Stimulated activated CD4-positive, alpha-beta T cell treated with anti-CD3 and anti-CD28 coated beads, Interleukin-12 subunit alpha, Interleukin-12 subunit beta, amount 100 ng/mL, for 24 hours (primary cell): ENCODE results near the gene GSTA3.
A peak's percentile ranks its signal among the peaks of the same experiment; 100 is the strongest.
"Not testable (repeated sequence)": the region's sequence is repeated elsewhere in the genome, so short reads cannot be mapped to it uniquely, and the experiment has no call there.

Source experiments
- DNase-seq, 2 experiments: peaks; one replicate each; pipeline ENCODE4 v3.0.0-alpha.2; 2020; ENCODE audit warnings: low read depth in 2 of 2

GSTA3 gene

GRCh38 chr6:52914516-52914915, 5.0 kb upstream of the GSTA3 start:
- DNase-seq: no peak

DNA sequence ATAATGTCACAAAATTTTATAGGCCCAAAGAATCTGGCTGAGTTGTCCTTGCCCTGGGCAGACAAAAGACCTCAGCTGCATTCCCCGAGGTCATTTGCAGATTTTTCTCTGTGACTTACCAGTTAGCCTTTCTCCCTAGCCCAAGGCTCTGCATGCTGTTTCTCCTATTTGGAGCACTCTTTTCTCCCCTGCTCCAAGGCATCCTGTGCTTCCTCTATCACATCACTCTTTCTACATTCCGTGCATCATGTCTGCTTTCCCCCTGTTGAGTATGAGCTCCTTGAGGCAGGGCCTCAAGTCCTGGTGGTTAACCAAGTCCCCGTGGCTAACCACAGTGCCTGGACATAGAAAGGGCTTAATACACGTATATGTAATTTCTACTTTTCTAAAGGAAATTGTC, 593 bp upstream of the GSTA3 start:
- no peak for DNase-seq

GRCh38 chr6:52909131-52909530, 367 bp downstream of the GSTA3 start:
- DNase-seq: no peak

DNA sequence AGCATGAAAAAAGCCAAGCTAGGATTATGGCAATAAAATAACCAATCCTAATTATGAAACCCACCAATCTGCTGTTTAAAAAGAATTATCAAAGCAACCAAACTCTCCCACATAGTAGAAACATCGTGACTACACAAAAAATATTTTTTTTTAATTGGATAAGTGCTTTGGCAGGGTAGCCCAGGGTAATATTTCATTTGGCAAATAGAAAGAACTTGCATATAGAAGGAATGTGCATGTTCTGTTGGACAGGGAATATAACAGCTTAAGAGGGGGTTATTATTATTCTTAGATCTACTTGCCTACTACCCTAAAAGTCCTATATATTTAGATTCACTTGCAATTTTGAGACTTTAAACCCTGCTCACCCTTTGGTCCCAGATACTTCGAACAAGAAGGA, 972 bp downstream of the GSTA3 start:
- no peak for DNase-seq

DNA sequence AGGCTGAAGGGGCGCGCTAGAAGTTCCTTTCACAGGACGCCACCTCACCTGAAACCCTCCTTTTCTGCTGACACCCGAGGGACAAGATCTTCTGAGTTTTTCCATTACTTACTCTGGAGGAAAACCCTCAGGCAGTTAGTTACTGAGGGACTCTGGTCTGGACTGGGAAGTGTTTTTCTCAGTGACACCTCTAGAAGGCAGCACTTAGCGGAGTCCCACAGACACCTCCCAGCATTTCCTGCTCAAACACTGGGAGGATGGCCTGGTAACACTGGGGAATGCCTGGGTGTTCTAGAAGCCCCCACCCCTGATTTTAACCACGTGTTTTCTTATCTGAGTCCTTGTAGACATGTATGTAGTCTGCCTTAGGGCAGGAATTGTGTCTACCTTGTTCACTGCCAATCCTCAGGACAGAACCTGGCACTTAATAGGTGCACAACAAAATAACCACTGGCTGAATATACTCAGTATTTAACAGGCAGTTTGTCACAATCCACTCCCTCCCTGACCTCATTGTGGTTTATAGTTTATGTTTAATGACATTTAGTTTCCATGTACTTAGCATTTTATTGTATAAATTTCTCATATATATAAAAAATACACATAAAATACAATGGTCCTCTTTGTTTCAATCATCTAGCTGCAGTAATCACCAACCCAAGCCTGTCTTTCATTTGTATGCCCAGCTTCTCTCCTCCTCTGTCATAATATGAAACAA, 4.8 kb downstream of the GSTA3 start:
- no peak for DNase-seq

- no peak for DNase-seq
Observed at GRCh38 chr6:52900536-52900935, 9.0 kb downstream of the GSTA3 start.

GRCh38 chr6:52895790-52896189, 13.7 kb downstream of the GSTA3 start:
- DNase-seq: not testable (repeated sequence)

GRCh38 chr6:52894285-52894684, 15.2 kb downstream of the GSTA3 start:
- no peak for DNase-seq

DNA sequence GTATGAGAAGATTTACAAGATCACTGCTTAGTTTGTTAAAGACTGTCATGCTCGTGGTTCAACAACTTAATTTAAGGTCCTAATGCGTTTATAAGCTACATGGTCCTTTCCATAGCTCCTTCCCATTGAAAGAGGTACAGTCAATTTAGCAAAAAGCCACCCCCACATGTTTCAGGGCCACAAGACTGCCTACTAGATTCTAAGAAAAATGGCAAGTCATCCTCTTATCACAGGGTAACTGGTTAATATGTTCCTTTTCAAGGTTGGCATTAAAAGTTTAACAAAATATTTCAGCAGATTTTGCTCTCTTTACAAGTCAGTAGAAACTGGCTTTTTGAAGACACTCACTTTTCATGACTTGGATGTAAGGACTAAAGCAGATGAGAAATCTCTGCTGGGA, 15.7 kb downstream of the GSTA3 start:
- no peak for DNase-seq

DNA sequence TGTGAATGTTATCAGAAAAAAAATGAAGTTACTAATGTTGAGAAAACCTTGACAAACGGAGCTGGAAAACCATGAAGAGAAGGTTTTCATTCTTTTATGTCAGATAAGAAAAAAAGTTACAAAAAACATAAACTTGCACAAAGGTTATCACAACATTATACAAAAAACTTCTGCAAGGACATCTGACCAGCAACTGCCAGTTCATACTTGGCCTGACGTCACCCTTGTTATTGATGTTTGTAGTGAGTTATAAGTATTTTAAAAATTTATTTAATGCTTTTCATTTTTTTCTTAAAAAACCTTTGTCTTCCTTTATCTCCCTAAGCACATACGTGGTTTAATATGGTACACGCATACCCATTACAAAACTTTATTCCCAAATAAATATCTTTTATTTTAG, 16.3 kb downstream of the GSTA3 start:
- DNase-seq: no peak

GRCh38 chr6:52890018-52890417, 19.5 kb downstream of the GSTA3 start:
- no peak for DNase-seq

DNA sequence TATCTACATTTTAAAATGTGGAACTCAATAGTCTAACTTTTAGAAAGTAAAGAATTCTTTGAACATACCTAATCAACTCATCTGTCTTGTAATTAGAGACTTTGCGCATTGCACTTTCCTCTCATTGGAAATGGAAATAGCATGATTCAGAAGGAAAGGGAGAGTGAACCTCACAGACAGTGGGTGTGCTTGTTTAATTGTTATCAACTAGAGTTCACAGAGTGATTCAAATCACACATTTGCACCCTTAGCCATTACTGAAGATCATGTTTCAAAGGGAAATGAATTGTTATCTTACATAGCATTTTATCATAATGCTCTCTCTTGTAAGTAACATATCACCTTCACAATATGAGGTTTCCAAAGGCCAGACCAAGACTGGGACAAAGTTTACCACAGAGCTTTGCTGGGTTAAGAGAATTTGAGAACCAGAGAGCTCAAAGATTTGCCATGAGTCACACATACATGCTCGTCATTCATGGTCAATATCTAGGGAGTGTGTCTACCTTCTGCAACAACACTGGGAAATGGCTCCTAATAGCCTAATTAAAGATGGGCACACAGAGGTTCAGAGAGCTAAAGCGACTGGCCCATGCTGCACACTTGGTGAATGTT, 21.5 kb downstream of the GSTA3 start:
- DNase-seq: no peak

DNA sequence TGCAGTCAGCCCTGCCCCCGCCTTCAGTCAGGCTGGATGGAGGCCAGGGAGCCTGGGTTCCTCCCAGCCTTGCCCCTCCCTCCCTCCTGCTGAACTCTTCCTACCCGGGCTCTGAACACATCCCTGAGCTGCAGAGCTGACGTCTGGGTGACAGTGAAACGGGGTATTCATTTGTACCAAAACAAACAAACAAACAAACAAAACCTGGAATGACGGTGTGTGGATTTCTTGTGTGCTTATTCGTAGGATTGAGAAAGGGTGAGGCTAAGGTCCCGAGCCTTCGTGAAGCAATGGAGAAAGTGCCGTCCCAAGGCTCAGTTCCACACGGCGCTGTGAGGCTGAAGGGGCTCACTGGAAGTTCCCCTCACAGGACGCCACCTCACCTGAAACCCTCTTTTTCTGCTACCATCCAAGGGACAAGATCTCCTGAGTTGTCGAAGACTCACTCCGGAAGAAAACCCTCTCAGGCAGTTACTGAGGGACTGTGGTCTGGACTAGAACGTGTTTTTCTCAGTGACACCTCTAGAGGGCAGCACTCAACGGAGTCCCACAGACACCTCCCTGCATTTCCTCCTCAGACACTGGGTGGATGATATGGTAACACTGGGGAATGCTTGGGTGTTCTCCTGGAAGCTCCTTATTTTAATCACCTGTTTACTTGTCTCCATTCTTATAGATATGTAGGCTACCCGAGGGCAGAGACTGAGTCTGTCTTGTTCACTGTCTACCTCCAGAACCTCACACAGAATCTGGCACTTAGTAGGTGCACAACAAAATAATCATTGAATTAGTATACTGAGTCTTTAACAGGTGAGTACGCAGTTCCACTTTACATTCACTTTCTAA, 27.3 kb downstream of the GSTA3 start:
- DNase-seq: peak; percentile 41 to 53

DNA sequence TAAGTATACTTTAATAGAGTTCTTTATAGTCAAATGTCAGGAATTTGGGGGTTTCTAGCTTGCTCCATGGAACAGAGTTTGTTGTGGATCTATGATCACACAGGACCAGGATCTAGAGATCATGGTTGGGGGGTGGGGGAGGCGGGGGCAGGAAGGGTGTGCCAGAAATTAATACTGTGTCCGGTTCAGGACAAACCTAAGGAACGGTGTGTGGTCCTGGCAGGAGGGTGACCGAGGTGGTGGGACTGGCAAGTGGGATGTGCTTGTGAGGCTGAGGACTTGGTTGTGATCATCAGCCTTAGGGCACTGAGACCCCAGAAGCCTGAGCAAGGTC, 27.9 kb downstream of the GSTA3 start:
- DNase-seq: no peak

GRCh38 chr6:52877786-52878185, 31.7 kb downstream of the GSTA3 start:
- no peak for DNase-seq

DNA sequence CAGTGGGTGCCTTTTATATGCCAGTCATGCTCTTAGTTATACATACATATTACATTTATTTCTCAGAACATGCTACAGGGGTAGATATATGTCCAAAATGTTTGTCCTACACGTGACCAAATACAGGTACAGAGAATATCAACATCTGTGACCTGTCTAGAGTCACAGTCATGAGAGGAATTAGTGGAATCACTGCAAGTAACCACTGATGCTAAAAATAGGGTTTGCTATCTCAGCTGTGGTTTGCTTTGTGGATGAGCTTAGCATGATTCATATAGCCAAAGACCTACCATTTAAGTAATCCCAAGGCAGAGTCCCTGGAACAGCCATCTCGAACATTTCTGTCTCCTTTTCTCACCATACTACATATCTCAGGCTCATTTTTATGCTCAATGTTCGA, 32.3 kb downstream of the GSTA3 start:
- no peak for DNase-seq

GRCh38 chr6:52876056-52876787, 33.3 kb downstream of the GSTA3 start:
- no peak for DNase-seq

- DNase-seq: no peak
Observed at GRCh38 chr6:52872031-52872430, 37.5 kb downstream of the GSTA3 start.

- DNase-seq: no peak
Observed at GRCh38 chr6:52871621-52872020, 37.9 kb downstream of the GSTA3 start.

GRCh38 chr6:52870335-52871091, 39.0 kb downstream of the GSTA3 start:
- not testable (repeated sequence) for DNase-seq

DNA sequence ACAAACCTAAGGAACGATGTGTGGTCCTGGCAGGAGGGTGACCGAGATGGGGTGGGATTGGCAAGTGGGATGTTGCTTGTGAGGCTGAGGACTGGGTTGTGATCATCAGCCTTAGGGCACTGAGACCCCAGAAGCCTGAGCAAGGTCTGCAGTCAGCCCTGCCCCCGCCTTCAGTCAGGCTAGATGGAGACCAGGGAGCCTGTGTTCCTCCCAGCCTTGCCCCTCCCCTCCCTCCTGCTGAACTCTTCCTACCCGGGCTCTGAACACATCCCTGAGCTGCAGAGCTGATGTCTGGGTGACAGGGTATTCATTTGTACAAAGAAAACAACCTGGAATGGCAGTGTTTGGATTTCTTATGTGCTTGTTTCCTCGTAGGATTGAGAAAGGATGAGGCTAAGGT, 40.6 kb downstream of the GSTA3 start:
- DNase-seq: not testable (repeated sequence)

- DNase-seq: no peak
Observed at GRCh38 chr6:52868240-52868639, 41.3 kb downstream of the GSTA3 start.
